Activated CD8-positive, alpha-beta memory T cell treated with anti-CD3 and anti-CD28 coated beads, Interleukin-2, amount 10 ng/mL, durations not matched to agents 7 days and 5 days (primary cell): ENCODE data around the gene PAOX. TPM values are rescaled to one million over a fixed set of nuclear protein-coding genes. Genes with fewer than 3 reads are reported as not detected.
"Not testable (repeated sequence)": the region's sequence is repeated elsewhere in the genome, so short reads cannot be mapped to it uniquely, and the experiment has no call there.

Source experiments
- ATAC-seq: fragments of 150-1000 bp; cut with Tn5 transposase; one replicate; pipeline ENCODE4 v1.10.0; 2021; ENCODE audit warnings: moderate library complexity
- CTCF ChIA-PET: fragments of 350-600 bp; sonication (Branson Sonifier 250); formaldehyde crosslinking; loops from one replicate; lab custom pipeline; 2021; ENCODE audit warnings: antibody characterized with exemption; lab: Charles Lee
- DNase-seq: peaks from one replicate; pipeline ENCODE4 v3.0.0-alpha.2; 2020
- H3K27ac Mint-ChIP-seq: one replicate; pipeline ENCODE4 v1.8.0; 2021; ENCODE audit warnings: mild to moderate bottlenecking, mixed read lengths
- H3K27me3 Mint-ChIP-seq: one replicate; pipeline ENCODE4 v1.8.0; 2021; ENCODE audit warnings: mixed read lengths
- H3K36me3 Mint-ChIP-seq: one replicate; pipeline ENCODE4 v1.8.0; 2021; ENCODE audit warnings: mild to moderate bottlenecking, mixed read lengths
- H3K4me1 Mint-ChIP-seq: one replicate; pipeline ENCODE4 v1.8.0; 2021; ENCODE audit warnings: mixed read lengths
- H3K4me3 Mint-ChIP-seq: one replicate; pipeline ENCODE4 v1.8.0; 2021; ENCODE audit warnings: mild to moderate bottlenecking, moderate library complexity, mixed read lengths
- H3K9me3 Mint-ChIP-seq: one replicate; pipeline ENCODE4 v1.8.0; 2022; ENCODE audit warnings: low read depth, mixed read lengths
- total RNA-seq, 2 experiments: library from RNA; stranded (reverse); gene quantifications; one replicate each; pipeline ENCODE4 v1.2.3, GENCODE V29; 2021

PAOX gene
- total RNA-seq, 2 experiments from 2014 or later: 5.6 to 6.0 TPM

- peaks cover 15% of the 10 kb centered on the region for H3K4me1 Mint-ChIP-seq
- no peak for DNase-seq
- no peak overlapping the region for H3K4me3 Mint-ChIP-seq
- H3K36me3 Mint-ChIP-seq: no peaks in the 10 kb centered on the region
- CTCF ChIA-PET: no interaction called here
- H3K27me3 Mint-ChIP-seq: peaks cover 17% of the 10 kb centered on the region
- ATAC-seq: no peak
- H3K9me3 Mint-ChIP-seq: no peaks in the 10 kb centered on the region
- no peak overlapping the region for H3K27ac Mint-ChIP-seq
These were observed 3.5 kb upstream of the PAOX start for GRCh38 chr10:133375357-133376115.

- not testable (repeated sequence) for H3K4me3 Mint-ChIP-seq, H3K9me3 Mint-ChIP-seq, H3K27ac Mint-ChIP-seq, DNase-seq, ATAC-seq, H3K36me3 Mint-ChIP-seq
- H3K4me1 Mint-ChIP-seq: peaks cover 15% of the 10 kb centered on the region
- H3K27me3 Mint-ChIP-seq: peaks cover 17% of the 10 kb centered on the region
- CTCF ChIA-PET: interaction anchor here (1.2 kb wide), 1 partner anchor 46 kb away, joined by 3 read pairs; no protein-coding TSS in a partner anchor
These were observed 2.9 kb upstream of the PAOX start for GRCh38 chr10:133376183-133376582.

DNA sequence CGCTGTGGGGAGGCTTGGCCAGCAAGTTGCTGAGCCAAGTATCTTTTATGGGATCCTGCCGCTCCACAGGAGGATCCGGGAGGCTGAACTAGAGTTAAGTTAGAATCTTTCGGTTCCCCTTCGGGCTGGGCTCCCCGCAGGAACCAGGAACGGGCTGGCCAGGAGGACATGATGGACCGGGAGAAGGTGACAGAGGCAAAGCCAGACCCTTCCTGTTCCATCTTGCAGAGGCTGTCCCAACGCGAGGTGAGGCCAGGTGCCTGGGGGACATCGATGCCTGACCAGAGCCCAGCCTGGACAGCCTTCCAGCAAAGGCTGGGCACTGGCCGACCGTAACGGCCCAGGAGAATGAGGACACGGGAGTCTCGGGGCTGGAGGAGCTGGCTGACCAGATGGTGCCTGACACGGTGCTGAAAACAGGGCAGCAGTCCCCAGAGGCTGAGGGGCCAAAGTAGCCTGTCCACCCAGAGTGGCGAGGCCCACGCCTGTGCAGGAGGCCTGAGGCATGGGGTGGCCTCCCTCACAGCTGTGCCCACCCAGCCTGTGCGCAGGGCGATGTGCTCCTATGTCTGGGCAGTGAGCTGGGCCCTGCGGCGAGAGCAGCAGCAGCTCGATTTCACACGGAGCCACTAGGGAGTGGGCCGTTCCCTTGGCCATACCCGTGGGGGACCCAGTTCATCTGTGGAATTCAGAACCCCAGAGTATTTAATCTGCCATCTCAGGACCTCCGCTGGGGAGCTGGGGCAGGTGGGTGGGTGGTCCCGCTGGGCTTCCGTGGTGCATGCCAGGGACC is 1.8 kb upstream of the PAOX start:
- Mint-ChIP-seq H3K4me1 (peaks cover 10% of the 10 kb centered on the region), H3K27me3 (peaks cover 17% of the 10 kb centered on the region), H3K9me3 (no peaks in the 10 kb centered on the region), H3K27ac (no peak overlapping the region), H3K4me3 (no peak overlapping the region), H3K36me3 (no peaks in the 10 kb centered on the region)
- CTCF ChIA-PET: interaction anchor here (1.0 to 1.8 kb wide), 3 partner anchors 19 to 62 kb away, joined by 3 to 4 read pairs (median 3); partner anchors contain the start of gene FUOM
- DNase-seq: no peak
- ATAC-seq: no peak

GRCh38 chr10:133377818-133378250 is 1.2 kb upstream of the PAOX start:
- Mint-ChIP-seq H3K27me3 (peaks cover 17% of the 10 kb centered on the region), H3K36me3 (no peaks in the 10 kb centered on the region), H3K4me3 (peak overlapping the region; percentile 74), H3K9me3 (no peaks in the 10 kb centered on the region), H3K4me1 (peaks cover 10% of the 10 kb centered on the region), H3K27ac (no peak overlapping the region)
- DNase-seq (no peak), ATAC-seq (no peak)
- CTCF ChIA-PET: interaction anchor here (1.0 to 1.8 kb wide), 5 partner anchors 9 to 63 kb away, joined by 3 to 8 read pairs (median 3); partner anchors contain the start of gene FUOM

- ATAC-seq (peak; percentile 74), DNase-seq (peak; percentile 71)
- Mint-ChIP-seq H3K4me1 (peaks cover 10% of the 10 kb centered on the region), H3K27me3 (peaks cover 17% of the 10 kb centered on the region), H3K36me3 (no peaks in the 10 kb centered on the region), H3K4me3 (peak overlapping the region; percentile 74), H3K9me3 (no peaks in the 10 kb centered on the region), H3K27ac (peak overlapping the region; percentile 57)
- CTCF ChIA-PET: interaction anchor here (1.0 to 1.8 kb wide), 5 partner anchors 10 to 63 kb away, joined by 3 to 8 read pairs (median 3); partner anchors contain the start of gene FUOM
These were observed 588 bp upstream of the PAOX start for GRCh38 chr10:133378251-133379096.

DNA sequence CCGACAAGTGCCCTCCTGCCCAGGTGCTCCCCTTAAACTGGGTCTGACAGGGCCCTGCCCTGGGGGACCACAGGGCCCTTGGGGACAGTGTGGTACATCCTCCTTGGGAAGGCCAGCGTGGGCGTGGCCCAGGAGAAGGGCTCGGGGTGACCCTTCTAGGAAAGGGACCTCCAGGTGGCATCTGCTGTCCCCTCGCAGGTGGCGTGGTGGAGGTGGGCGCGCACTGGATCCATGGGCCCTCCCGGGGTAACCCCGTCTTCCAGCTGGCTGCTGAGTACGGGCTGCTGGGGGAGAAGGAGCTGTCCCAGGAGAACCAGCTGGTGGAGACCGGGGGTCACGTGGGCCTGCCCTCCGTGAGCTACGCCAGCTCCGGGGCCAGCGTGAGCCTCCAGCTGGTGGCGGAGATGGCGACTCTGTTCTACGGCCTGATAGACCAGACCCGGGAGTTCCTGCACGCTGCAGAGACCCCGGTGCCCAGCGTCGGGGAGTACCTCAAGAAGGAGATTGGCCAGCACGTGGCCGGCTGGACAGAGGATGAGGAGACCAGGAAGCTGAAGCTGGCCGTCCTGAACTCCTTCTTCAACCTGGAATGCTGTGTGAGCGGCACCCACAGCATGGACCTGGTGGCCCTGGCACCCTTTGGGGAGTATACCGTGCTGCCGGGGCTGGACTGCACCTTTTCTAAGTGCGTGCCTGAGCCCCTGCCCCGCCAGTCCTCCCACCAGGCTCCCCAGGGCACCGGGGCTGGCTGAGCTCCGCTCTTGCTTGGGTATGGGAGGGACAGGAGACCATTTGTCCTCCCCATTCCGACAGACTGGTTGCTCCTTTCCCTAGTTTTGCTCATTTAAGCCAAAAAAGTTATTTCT is 972 bp downstream of the PAOX start:
- no peaks in the 10 kb centered on the region for H3K36me3 Mint-ChIP-seq
- peaks cover 3% of the 10 kb centered on the region for H3K4me1 Mint-ChIP-seq
- no peaks in the 10 kb centered on the region for H3K9me3 Mint-ChIP-seq
- peak overlapping the region; percentile 39 for H3K4me3 Mint-ChIP-seq
- CTCF ChIA-PET: interaction anchor here (0.8 to 0.9 kb wide), 2 partner anchors 10 to 50 kb away, joined by 3 to 5 read pairs; no protein-coding TSS in a partner anchor
- no peak overlapping the region for H3K27ac Mint-ChIP-seq
- ATAC-seq (no peak), DNase-seq (no peak)
- peaks cover 12% of the 10 kb centered on the region for H3K27me3 Mint-ChIP-seq

GRCh38 chr10:133381036-133381435 is 2.0 kb downstream of the PAOX start:
- Mint-ChIP-seq H3K36me3 (no peaks in the 10 kb centered on the region), H3K27me3 (peaks cover 7% of the 10 kb centered on the region), H3K4me1 (peaks cover 3% of the 10 kb centered on the region), H3K9me3 (no peaks in the 10 kb centered on the region), H3K4me3 (no peak overlapping the region), H3K27ac (no peak overlapping the region)
- ATAC-seq (no peak), DNase-seq (no peak)
- CTCF ChIA-PET: interaction anchor here (1.3 kb wide), 1 partner anchor 18 kb away, joined by 3 read pairs; no protein-coding TSS in a partner anchor

- Mint-ChIP-seq H3K27me3 (no peaks in the 10 kb centered on the region), H3K36me3 (peaks cover 2% of the 10 kb centered on the region), H3K27ac (no peak overlapping the region), H3K4me3 (no peak overlapping the region), H3K4me1 (peaks cover 11% of the 10 kb centered on the region), H3K9me3 (no peaks in the 10 kb centered on the region)
- no peak for DNase-seq
- no peak for ATAC-seq
- CTCF ChIA-PET: no interaction called here
These were observed 4.5 kb downstream of the PAOX start for GRCh38 chr10:133383551-133383950.

DNA sequence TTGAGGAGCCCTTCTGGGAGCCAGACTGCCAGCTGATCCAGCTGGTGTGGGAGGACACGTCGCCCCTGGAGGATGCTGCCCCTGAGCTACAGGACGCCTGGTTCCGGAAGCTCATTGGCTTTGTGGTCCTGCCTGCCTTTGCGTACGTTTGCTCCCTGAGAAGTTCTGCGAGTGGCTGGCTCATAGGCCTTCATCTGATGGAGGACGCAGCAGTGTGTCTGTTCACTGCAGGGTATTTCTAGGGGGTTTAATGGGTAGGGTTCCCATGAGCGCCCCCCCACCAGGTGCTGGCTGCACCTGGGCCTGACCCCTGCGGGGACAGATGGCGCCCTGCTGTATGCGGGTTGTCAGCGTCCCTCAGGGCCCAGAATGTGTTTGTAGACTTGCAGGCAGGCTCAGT is 5.0 kb downstream of the PAOX start:
- no peak for ATAC-seq
- Mint-ChIP-seq H3K9me3 (no peaks in the 10 kb centered on the region), H3K27me3 (no peaks in the 10 kb centered on the region), H3K27ac (no peak overlapping the region), H3K4me3 (no peak overlapping the region), H3K36me3 (peaks cover 2% of the 10 kb centered on the region), H3K4me1 (peaks cover 16% of the 10 kb centered on the region)
- CTCF ChIA-PET: no interaction called here
- no peak for DNase-seq

- DNase-seq (no peak), ATAC-seq (no peak)
- H3K36me3 Mint-ChIP-seq: peaks cover 2% of the 10 kb centered on the region
- CTCF ChIA-PET: no interaction called here
- no peaks in the 10 kb centered on the region for H3K9me3 Mint-ChIP-seq
- no peak overlapping the region for H3K27ac Mint-ChIP-seq
- H3K4me1 Mint-ChIP-seq: peaks cover 24% of the 10 kb centered on the region
- no peaks in the 10 kb centered on the region for H3K27me3 Mint-ChIP-seq
- H3K4me3 Mint-ChIP-seq: no peak overlapping the region
These were observed 6.2 kb downstream of the PAOX start for GRCh38 chr10:133385214-133385613.

GRCh38 chr10:133386951-133387350 is 7.9 kb downstream of the PAOX start:
- H3K4me3 Mint-ChIP-seq, ATAC-seq, H3K9me3 Mint-ChIP-seq, DNase-seq, H3K36me3 Mint-ChIP-seq, H3K27me3 Mint-ChIP-seq, H3K27ac Mint-ChIP-seq: not testable (repeated sequence)
- CTCF ChIA-PET: interaction anchor here (6.0 kb wide), 1 partner anchor 57 kb away, joined by 30 read pairs; no protein-coding TSS in a partner anchor
- peaks cover 40% of the 10 kb centered on the region for H3K4me1 Mint-ChIP-seq
